A549 (cell line): Measurements from ENCODE around the gene MTCP1. TPM values are rescaled to one million over a fixed set of nuclear protein-coding genes. Genes with fewer than 3 reads are reported as not detected.
A peak's percentile ranks its signal among the peaks of the same experiment; 100 is the strongest.

Source experiments
- ATAC-seq, 2 experiments: fragments of 200-7000 bp in 1 of 2; fragments of >200 bp in 1 of 2; cut with Nextera tagmentation in 1 of 2; cut with Tn5 transposase in 1 of 2; 3 replicates each; pipeline versions ENCODE4 v1.8.0 to v1.9.1; 2018 to 2020; ENCODE audit warnings: mild to moderate bottlenecking in 1 of 2, moderate library complexity in 1 of 2
- CTCF ChIA-PET: fragments of 300-600 bp; sonication (Branson Sonifier 250); formaldehyde crosslinking; extraction: SDS; loops from one replicate; lab custom pipeline; 2021; ENCODE audit warnings: antibody characterized with exemption, inconsistent platforms; lab: Yijun Ruan, JAX
- POLR2A ChIA-PET: fragments of 350-600 bp; formaldehyde crosslinking; extraction: SDS; loops from one replicate; lab custom pipeline; 2021; ENCODE audit warnings: antibody characterized with exemption, inconsistent platforms; lab: Yijun Ruan, JAX
- DNase-seq, 2 experiments: peaks; one replicate each; pipeline versions ENCODE4 v3.0.0 to v3.0.0-alpha.2; 2011 to 2016; ENCODE audit warnings: low read depth in 1 of 2, low spot score in 1 of 2
- FAIRE-seq: peaks from 2 replicates; lab custom pipeline; 2011; peaks lifted over from hg19 to GRCh38; lab: Jason Lieb, UNC
- H3K27ac ChIP-seq, 2 experiments: fragments of >200 bp; sonication (Bioruptor Twin); formaldehyde crosslinking; 3 replicates each; pipeline ENCODE4 v1.5.1; 2016 to 2017
- H3K4me1 ChIP-seq: fragments of >200 bp; sonication (Bioruptor Twin); formaldehyde crosslinking; 3 replicates; pipeline ENCODE4 v1.6.1; 2016
- H3K4me2 ChIP-seq: fragments of >200 bp; sonication (Bioruptor Twin); formaldehyde crosslinking; 3 replicates; pipeline ENCODE4 v1.6.1; 2016
- H3K4me3 ChIP-seq: fragments of >200 bp; sonication (Bioruptor Twin); formaldehyde crosslinking; 3 replicates; pipeline ENCODE4 v1.5.1; 2016
- H3K9me3 ChIP-seq: fragments of >200 bp; sonication (Bioruptor Twin); formaldehyde crosslinking; 3 replicates; pipeline ENCODE4 v1.6.1; 2016
- CBX2 ChIP-seq: fragments of 200-600 bp; sonication (generic); IDR thresholded peaks from 2 replicates; pipeline ENCODE4 v1.6.1; 2016; ENCODE audit warnings: low read depth, mild to moderate bottlenecking, borderline replicate concordance
- CBX8 ChIP-seq: fragments of 200-600 bp; sonication (generic); IDR thresholded peaks from 2 replicates; pipeline ENCODE4 v1.6.1; 2016
- CEBPB ChIP-seq, 2 experiments: fragments of >200 bp in 1 of 2; sonication (Bioruptor Twin) in 1 of 2; formaldehyde crosslinking in 1 of 2; IDR thresholded peaks; 2 replicates each; pipeline ENCODE4 v1.6.1; 2012 to 2016
- EHMT2 ChIP-seq: fragments of 200-600 bp; sonication (generic); IDR thresholded peaks from 2 replicates; pipeline ENCODE4 v1.6.1; 2016; ENCODE audit warnings: antibody characterized with exemption, low read depth, mild to moderate bottlenecking, moderate library complexity
- EP300 ChIP-seq, 2 experiments: fragments of >200 bp; sonication (Bioruptor Twin); formaldehyde crosslinking; IDR thresholded peaks; 2 replicates in 1 of 2; 3 replicates in 1 of 2; pipeline ENCODE4 v1.6.1; 2016 to 2017
- ESRRA ChIP-seq: fragments of 150-350 bp; IDR thresholded peaks from 2 replicates; pipeline ENCODE4 v1.6.1; 2014; ENCODE audit warnings: mild to moderate bottlenecking, low read length, borderline replicate concordance
- FOSL2 ChIP-seq, 2 experiments: fragments of 450-650 bp in 1 of 2; fragments of >200 bp in 1 of 2; sonication (Bioruptor Twin) in 1 of 2; formaldehyde crosslinking; IDR thresholded peaks; 2 replicates each; pipeline versions ENCODE4 v1.5.0 to v1.6.1; 2016 to 2020; ENCODE audit warnings: mild to moderate bottlenecking in 1 of 2, moderate library complexity in 1 of 2
- FOXS1 ChIP-seq: fragments of 250-450 bp; sonication (Bioruptor Pico); IDR thresholded peaks from 2 replicates; pipeline ENCODE4 v1.5.0; 2020; ENCODE audit warnings: mild to moderate bottlenecking, moderate library complexity
- HEYL ChIP-seq: fragments of 250-450 bp; sonication (Bioruptor Pico); IDR thresholded peaks from 2 replicates; pipeline ENCODE4 v1.8.0; 2021; ENCODE audit warnings: mild to moderate bottlenecking, moderate library complexity
- JUNB ChIP-seq: fragments of >200 bp; sonication (Bioruptor Twin); formaldehyde crosslinking; IDR thresholded peaks from 2 replicates; pipeline ENCODE4 v1.6.1; 2016
- KDM5A ChIP-seq: fragments of 200-600 bp; sonication (generic); IDR thresholded peaks from 2 replicates; pipeline ENCODE4 v1.6.1; 2016; ENCODE audit warnings: antibody characterized with exemption, mild to moderate bottlenecking
- MYC ChIP-seq: IDR thresholded peaks from 2 replicates; pipeline ENCODE4 v1.6.1; 2012; ENCODE audit warnings: mild to moderate bottlenecking, inconsistent platforms, low read length, improper control_type of control experiment, borderline replicate concordance
- RCOR1 ChIP-seq: fragments of 150-350 bp; IDR thresholded peaks from 2 replicates; pipeline ENCODE4 v1.6.1; 2014; ENCODE audit warnings: antibody characterized with exemption, low read length, low read depth
- RFX5 ChIP-seq: fragments of 450-650 bp; IDR thresholded peaks from 2 replicates; pipeline ENCODE4 v1.7.1; 2014; ENCODE audit warnings: antibody characterized with exemption, mild to moderate bottlenecking, moderate library complexity
- RNF2 ChIP-seq: fragments of 200-600 bp; sonication (generic); IDR thresholded peaks from 2 replicates; pipeline ENCODE4 v1.6.1; 2016; ENCODE audit warnings: low read depth, mild to moderate bottlenecking, antibody characterized with exemption, moderate library complexity, borderline replicate concordance
- SREBF2 ChIP-seq: fragments of 450-650 bp; IDR thresholded peaks from 2 replicates; pipeline ENCODE4 v1.6.1; 2014; ENCODE audit warnings: mild to moderate bottlenecking, moderate library complexity
- TFCP2L1 ChIP-seq: fragments of 250-450 bp; sonication (Bioruptor Pico); IDR thresholded peaks from 2 replicates; pipeline ENCODE4 v1.5.0; 2021; ENCODE audit warnings: mild to moderate bottlenecking
- TP53 ChIP-seq: fragments of 250-450 bp; sonication (Bioruptor Pico); IDR thresholded peaks from 2 replicates; pipeline ENCODE4 v1.5.0; 2021; ENCODE audit warnings: mild to moderate bottlenecking, moderate library complexity
- ZNF302 ChIP-seq: fragments of 250-450 bp; sonication (Bioruptor Pico); IDR thresholded peaks from 2 replicates; pipeline ENCODE4 v1.9.0; 2021; ENCODE audit warnings: inconsistent platforms, mild to moderate bottlenecking, moderate library complexity
- WGBS: methylation state at CpG from one replicate; pipeline ENCODE4 v1.1.6; 2017; ENCODE audit errors: missing lambda C conversion rate; 5-methylcytosine and 5-hydroxymethylcytosine counted together
- polyA plus RNA-seq, 4 experiments: library from polyadenylated mRNA; depleted of rRNA in 3 of 4; stranded (reverse); fragments of >200 nt; fragmentation: RNase III in 1 of 4; extraction: RNeasy Plus Mini Kit Qiagen cat#74134 plus additional on column Dnase treatment in 1 of 4; gene quantifications; 2 replicates in 3 of 4; 3 replicates in 1 of 4; pipeline ENCODE4 v1.2.3, GENCODE V29; 2011 to 2017
- TF ChIP-seq, protein P1 (sequence below): fragments of 250-450 bp; sonication (Bioruptor Pico); IDR thresholded peaks from 2 replicates; pipeline ENCODE4 v1.5.0; 2021; ENCODE audit warnings: mild to moderate bottlenecking, moderate library complexity, borderline replicate concordance
- TF ChIP-seq, protein P2 (sequence below): IDR thresholded peaks from 2 replicates; pipeline ENCODE4 v1.6.1; 2012
- TF ChIP-seq, protein P3 (sequence below): fragments of 150-350 bp; IDR thresholded peaks from 2 replicates; pipeline ENCODE4 v1.6.1; 2014; ENCODE audit warnings: low read depth, mild to moderate bottlenecking, low read length
- TF ChIP-seq, protein P4 (sequence below): fragments of 250-450 bp; sonication (Bioruptor Pico); IDR thresholded peaks from 2 replicates; pipeline ENCODE4 v1.5.0; 2020; ENCODE audit warnings: low read depth, mild to moderate bottlenecking, moderate library complexity
- TF ChIP-seq, protein P5 (sequence below): IDR thresholded peaks from 2 replicates; pipeline ENCODE4 v1.6.1; 2012

MTCP1 gene
- polyA plus RNA-seq, 2 of the 4 experiments (the other 2 are of a cell fraction): 12.3 to 38.0 TPM

DNA sequence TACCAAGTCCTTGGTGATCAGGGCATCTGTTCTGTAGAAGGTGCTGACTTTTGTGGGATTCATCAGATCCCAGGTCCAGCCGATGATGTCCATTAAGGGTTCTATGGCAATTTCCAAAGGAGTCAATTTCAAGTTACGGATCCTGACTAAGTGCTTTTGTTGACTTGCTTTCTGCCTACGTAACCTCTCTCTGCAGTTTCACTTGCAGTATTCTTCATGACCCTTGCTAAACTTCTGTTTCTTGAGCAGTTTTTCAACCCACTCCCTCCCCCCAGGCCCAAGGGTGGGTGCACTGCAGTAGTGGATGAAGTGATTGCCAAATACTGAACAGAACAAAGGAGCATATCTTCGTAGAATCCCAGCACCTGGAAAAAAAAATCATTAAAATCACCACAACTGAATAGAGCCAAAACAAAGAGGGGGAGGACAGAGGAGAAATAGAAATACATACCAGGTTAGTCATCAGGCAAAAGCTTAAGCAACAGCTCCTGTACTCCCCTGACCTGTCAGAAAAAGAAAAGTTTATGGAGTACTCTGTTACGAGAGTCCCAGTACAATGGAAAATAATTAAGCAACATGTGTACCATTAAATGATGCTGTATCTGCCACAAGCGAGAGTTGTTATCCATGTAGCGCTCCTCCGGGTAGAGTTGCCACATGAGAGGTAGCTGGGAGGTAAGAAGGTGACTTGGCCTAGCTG lies 5.8 kb downstream of the MTCP1 start:
- peak overlapping the region; percentile 31 to 67; a peak in 5 of 6 replicates for H3K27ac ChIP-seq
- DNase-seq (no peak), FAIRE-seq (peak; percentile 70), ATAC-seq (peak; percentile 54 to 57; a peak in 3 of 6 replicates)
- POLR2A ChIA-PET: no interaction called here
- TF ChIP-seq CEBPB (IDR thresholded peaks at IDR 0.05) (peak in 1 of 2 experiments; percentile 44; a peak in 2 of 4 replicates), RCOR1 (no peak), FOSL2 (IDR thresholded peaks at IDR 0.05) (no peak), FOSL2 (CRISPR knock-in tag; IDR thresholded peaks at IDR 0.05) (0 out of 2 replicates have a peak, but pooled peaks have one; percentile 6)
- TF ChIP-seq, protein P1, sequence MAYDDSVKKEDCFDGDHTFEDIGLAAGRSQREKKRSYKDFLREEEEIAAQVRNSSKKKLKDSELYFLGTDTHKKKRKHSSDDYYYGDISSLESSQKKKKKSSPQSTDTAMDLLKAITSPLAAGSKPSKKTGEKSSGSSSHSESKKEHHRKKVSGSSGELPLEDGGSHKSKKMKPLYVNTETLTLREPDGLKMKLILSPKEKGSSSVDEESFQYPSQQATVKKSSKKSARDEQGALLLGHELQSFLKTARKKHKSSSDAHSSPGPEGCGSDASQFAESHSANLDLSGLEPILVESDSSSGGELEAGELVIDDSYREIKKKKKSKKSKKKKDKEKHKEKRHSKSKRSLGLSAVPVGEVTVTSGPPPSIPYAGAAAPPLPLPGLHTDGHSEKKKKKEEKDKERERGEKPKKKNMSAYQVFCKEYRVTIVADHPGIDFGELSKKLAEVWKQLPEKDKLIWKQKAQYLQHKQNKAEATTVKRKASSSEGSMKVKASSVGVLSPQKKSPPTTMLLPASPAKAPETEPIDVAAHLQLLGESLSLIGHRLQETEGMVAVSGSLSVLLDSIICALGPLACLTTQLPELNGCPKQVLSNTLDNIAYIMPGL: no peak
- no peak overlapping the region for H3K4me3 ChIP-seq
- WGBS: 71% methylated on average over 8 of the region's 8 CpGs
- peaks cover 58% of the 10 kb centered on the region for H3K4me1 ChIP-seq
- peak overlapping the region; percentile 63 for H3K4me2 ChIP-seq
- CTCF ChIA-PET: interaction anchor here (0.6 kb wide), 2 partner anchors 75 to 84 kb away, joined by 3 read pairs; no protein-coding TSS in a partner anchor
- no peaks in the 10 kb centered on the region for H3K9me3 ChIP-seq

DNA sequence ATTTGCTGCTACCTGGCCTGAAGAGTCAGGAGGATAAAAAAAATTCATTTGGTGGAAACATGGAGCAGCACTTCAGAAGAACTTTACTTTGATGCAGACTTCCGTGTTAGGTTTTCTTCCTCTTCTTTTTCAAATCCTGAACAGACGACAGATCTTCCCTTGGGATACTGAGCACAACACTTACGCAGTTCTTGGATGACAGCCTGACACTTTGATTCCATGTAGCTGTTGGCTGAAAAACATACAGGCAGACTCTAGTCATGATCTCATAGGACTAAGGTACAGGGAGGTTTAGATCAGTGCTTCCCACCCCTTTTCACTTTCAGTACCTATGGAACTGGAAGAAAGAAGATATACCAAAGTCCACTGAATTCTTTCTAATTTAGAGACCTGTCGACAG lies 9.2 kb downstream of the MTCP1 start:
- no peak overlapping the region for H3K4me3 ChIP-seq
- TF ChIP-seq KDM5A: no peak
- TF ChIP-seq, protein P2, sequence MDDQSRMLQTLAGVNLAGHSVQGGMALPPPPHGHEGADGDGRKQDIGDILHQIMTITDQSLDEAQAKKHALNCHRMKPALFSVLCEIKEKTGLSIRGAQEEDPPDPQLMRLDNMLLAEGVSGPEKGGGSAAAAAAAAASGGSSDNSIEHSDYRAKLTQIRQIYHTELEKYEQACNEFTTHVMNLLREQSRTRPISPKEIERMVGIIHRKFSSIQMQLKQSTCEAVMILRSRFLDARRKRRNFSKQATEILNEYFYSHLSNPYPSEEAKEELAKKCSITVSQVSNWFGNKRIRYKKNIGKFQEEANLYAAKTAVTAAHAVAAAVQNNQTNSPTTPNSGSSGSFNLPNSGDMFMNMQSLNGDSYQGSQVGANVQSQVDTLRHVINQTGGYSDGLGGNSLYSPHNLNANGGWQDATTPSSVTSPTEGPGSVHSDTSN: no peak
- TF ChIP-seq MYC: no peak
- no peak for TF ChIP-seq ZNF302 (CRISPR knock-in tag)
- no peak for TF ChIP-seq RFX5
- TF ChIP-seq, protein P3, sequence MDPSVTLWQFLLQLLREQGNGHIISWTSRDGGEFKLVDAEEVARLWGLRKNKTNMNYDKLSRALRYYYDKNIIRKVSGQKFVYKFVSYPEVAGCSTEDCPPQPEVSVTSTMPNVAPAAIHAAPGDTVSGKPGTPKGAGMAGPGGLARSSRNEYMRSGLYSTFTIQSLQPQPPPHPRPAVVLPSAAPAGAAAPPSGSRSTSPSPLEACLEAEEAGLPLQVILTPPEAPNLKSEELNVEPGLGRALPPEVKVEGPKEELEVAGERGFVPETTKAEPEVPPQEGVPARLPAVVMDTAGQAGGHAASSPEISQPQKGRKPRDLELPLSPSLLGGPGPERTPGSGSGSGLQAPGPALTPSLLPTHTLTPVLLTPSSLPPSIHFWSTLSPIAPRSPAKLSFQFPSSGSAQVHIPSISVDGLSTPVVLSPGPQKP: no peak
- TF ChIP-seq TFCP2L1 (CRISPR knock-in tag): no peak
- no peak for TF ChIP-seq HEYL (CRISPR knock-in tag)
- no peak for TF ChIP-seq RNF2
- peaks cover 35% of the 10 kb centered on the region for H3K4me1 ChIP-seq
- H3K4me2 ChIP-seq: no peak overlapping the region
- POLR2A ChIA-PET: interaction anchor here (1.3 kb wide), 1 partner anchor 35 kb away, joined by 6 read pairs; the partner anchor contains the start of gene FUNDC2
- CTCF ChIA-PET: interaction anchor here (1.0 to 2.1 kb wide), 2 partner anchors 13 to 81 kb away, joined by 3 to 15 read pairs; no protein-coding TSS in a partner anchor
- 95% methylated on average over 4 of the region's 4 CpGs for WGBS
- peak; percentile 63 for FAIRE-seq
- ATAC-seq: no peak
- no peak for DNase-seq
- H3K27ac ChIP-seq: no peak overlapping the region
- no peaks in the 10 kb centered on the region for H3K9me3 ChIP-seq

DNA sequence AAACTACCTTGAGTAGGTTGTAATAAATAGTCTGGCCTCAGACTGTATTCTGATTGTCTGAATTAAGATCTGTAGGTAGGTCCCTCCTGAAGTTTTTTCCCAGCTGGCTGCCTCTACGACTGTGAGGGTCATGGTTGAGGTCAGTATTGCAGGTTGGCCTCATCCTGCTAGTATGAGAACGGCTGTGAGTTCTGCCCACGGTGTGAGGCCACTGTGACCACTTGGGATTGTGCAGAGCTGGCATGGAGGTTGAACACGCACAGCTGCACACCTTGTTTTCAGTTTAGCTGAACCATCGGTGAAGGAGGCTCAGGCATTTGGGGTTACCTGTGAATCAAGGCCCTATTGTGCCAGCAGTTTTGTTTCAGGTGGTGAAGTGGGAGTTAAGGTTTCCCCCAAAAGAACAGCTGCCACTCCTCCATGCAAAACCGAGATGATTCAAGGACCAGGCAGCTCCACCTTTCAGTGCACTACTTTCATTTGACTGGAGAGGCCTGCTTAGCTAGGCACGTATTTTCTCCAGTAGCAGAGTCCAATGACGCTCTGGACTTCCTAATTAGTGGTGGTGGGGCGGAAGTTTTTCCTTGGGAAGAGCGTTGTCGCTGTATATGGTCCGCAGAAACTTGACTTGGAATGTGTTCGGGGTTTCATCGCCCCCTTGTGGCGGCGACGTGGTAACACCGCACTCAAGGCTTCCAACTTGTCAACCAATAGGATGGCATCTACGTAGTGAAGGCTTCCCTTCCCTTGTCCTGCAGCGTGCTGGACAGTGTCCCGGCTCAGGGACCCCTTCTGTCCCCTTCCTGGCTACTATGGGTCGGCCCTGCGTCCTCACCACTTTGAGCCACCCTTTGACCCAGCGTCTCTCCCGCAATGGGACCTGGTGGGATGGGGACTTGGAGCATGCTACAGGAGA lies 13.8 kb downstream of the MTCP1 start:
- CTCF ChIA-PET: interaction anchor here (0.7 to 4.2 kb wide), 19 partner anchors 11 to 139 kb away, joined by 3 to 35 read pairs (median 5); partner anchors contain the start of genes CMC4, F8, FUNDC2 and MTCP1
- H3K4me3 ChIP-seq: peak overlapping the region; percentile 25; the same call in 1 of the 3 replicates
- TF ChIP-seq SREBF2 (no peak), TP53 (CRISPR knock-in tag) (no peak), CBX2 (no peak), EHMT2 (no peak), ESRRA (no peak), FOXS1 (CRISPR knock-in tag) (no peak), CBX8 (no peak), KDM5A (no peak), JUNB (no peak), EP300 (IDR thresholded peaks at IDR 0.05) (no peak)
- TF ChIP-seq, protein P4, sequence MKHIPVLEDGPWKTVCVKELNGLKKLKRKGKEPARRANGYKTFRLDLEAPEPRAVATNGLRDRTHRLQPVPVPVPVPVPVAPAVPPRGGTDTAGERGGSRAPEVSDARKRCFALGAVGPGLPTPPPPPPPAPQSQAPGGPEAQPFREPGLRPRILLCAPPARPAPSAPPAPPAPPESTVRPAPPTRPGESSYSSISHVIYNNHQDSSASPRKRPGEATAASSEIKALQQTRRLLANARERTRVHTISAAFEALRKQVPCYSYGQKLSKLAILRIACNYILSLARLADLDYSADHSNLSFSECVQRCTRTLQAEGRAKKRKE: no peak
- TF ChIP-seq, protein P5, sequence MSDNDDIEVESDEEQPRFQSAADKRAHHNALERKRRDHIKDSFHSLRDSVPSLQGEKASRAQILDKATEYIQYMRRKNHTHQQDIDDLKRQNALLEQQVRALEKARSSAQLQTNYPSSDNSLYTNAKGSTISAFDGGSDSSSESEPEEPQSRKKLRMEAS: no peak

More for the DNA sequence above, 13.8 kb downstream of the MTCP1 start:
- Histone ChIP-seq H3K9me3 (no peaks in the 10 kb centered on the region), H3K4me2 (peak overlapping the region; percentile 72), H3K4me1 (peaks cover 27% of the 10 kb centered on the region), H3K27ac (peak overlapping the region; percentile 8 to 69; a peak in 3 of 6 replicates)
- FAIRE-seq (peak; percentile 99), DNase-seq (peak; percentile 43 to 82), ATAC-seq (peak; percentile 93 to 97)
- WGBS: 14% methylated on average over 19 of the region's 25 CpGs
- POLR2A ChIA-PET: interaction anchor here (2.2 kb wide), 1 partner anchor 30 kb away, joined by 7 read pairs; the partner anchor contains the start of gene FUNDC2
